ENCODE measurements around the gene OCIAD1. TPM values are rescaled to one million over a fixed set of nuclear protein-coding genes. Genes with fewer than 3 reads are reported as not detected.

The OCIAD1 gene
- polyA plus RNA-seq, 3 donors, result 112 to 145 (median 139) TPM

- no peak for DNase-seq
- no peaks in the 10 kb centered on the region for H3K36me3 Mint-ChIP-seq
- H3K4me3 Mint-ChIP-seq, result peak overlapping the region; percentile 4 to 79
- H3K36me3 ChIP-seq (replicated peaks in 1 of 2; ENCODE audit: control insufficient read depth in 1 of 2, insufficient read depth in 2 of 2, low read length in 2 of 2), result no peaks in the 10 kb centered on the region
- H3K4me3 ChIP-seq (replicated peaks in 1 of 3; ENCODE audit: low read depth in 2 of 3, low read length in 3 of 3), result peak overlapping the region in 2 of 3 experiments; percentile 34 to 60
- WGBS (ENCODE audit: insufficient coverage), result no CpG with 5 or more reads among the region's 1 CpG
- H3K27me3 ChIP-seq (ENCODE audit: control insufficient read depth in 2 of 2, insufficient read depth in 2 of 2, low read length in 2 of 2), result no peaks in the 10 kb centered on the region
- no peaks in the 10 kb centered on the region for H3K79me2 ChIP-seq (ENCODE audit: insufficient read depth, low read length)
- no peaks in the 10 kb centered on the region for H3K4me1 ChIP-seq (ENCODE audit: control insufficient read depth in 1 of 2, insufficient read depth in 2 of 2, low read length in 2 of 2)
- intact Hi-C loops (cut with micrococcal nuclease), result no loop called here
- H4K20me1 ChIP-seq (ENCODE audit: insufficient read depth, low read length), result no peaks in the 10 kb centered on the region
- peak overlapping the region; percentile 64 for H3K4me2 ChIP-seq (replicated peaks; ENCODE audit: extremely low read depth, low read length, poor library complexity, severe bottlenecking)
- H3K27ac Mint-ChIP-seq, result no peak overlapping the region
- no peaks in the 10 kb centered on the region for H3K9me3 Mint-ChIP-seq
- H3K27me3 Mint-ChIP-seq (ENCODE audit: low read depth in 3 of 3), result peaks cover 0 to 2% (median 0%) of the 10 kb centered on the region in 3 donors
- H3K9me3 ChIP-seq (replicated peaks in 1 of 2; ENCODE audit: control insufficient read depth in 1 of 2, insufficient read depth in 1 of 2, low read length in 2 of 2), result no peaks in the 10 kb centered on the region
- H2AFZ ChIP-seq (ENCODE audit: insufficient read depth, low read depth, low read length, poor library complexity, severe bottlenecking), result peak overlapping the region; percentile 69
- peaks cover 10% of the 10 kb centered on the region for H3K4me1 Mint-ChIP-seq
- TF ChIP-seq, protein P1, sequence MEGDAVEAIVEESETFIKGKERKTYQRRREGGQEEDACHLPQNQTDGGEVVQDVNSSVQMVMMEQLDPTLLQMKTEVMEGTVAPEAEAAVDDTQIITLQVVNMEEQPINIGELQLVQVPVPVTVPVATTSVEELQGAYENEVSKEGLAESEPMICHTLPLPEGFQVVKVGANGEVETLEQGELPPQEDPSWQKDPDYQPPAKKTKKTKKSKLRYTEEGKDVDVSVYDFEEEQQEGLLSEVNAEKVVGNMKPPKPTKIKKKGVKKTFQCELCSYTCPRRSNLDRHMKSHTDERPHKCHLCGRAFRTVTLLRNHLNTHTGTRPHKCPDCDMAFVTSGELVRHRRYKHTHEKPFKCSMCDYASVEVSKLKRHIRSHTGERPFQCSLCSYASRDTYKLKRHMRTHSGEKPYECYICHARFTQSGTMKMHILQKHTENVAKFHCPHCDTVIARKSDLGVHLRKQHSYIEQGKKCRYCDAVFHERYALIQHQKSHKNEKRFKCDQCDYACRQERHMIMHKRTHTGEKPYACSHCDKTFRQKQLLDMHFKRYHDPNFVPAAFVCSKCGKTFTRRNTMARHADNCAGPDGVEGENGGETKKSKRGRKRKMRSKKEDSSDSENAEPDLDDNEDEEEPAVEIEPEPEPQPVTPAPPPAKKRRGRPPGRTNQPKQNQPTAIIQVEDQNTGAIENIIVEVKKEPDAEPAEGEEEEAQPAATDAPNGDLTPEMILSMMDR (IDR thresholded peaks at IDR 0.05), result no peak
- no peak overlapping the region for H3K9ac ChIP-seq (ENCODE audit: insufficient read depth, low read length, poor library complexity, severe bottlenecking)
- no peak overlapping the region for H3K27ac ChIP-seq (ENCODE audit: low read depth in 1 of 2, low read length in 2 of 2)
Measured at GRCh38 chr4:48899432-48899749, 68.5 kb downstream of the OCIAD1 start.

- Mint-ChIP-seq H3K9me3 (no peaks in the 10 kb centered on the region), H3K27me3 (ENCODE audit: low read depth in 3 of 3) (peaks cover 0 to 2% (median 0%) of the 10 kb centered on the region in 3 donors), H3K36me3 (no peaks in the 10 kb centered on the region), H3K27ac (no peak overlapping the region), H3K4me1 (peaks cover 10% of the 10 kb centered on the region), H3K4me3 (no peak overlapping the region)
- no peaks in the 10 kb centered on the region for H3K36me3 ChIP-seq (replicated peaks in 1 of 2; ENCODE audit: control insufficient read depth in 1 of 2, insufficient read depth in 2 of 2, low read length in 2 of 2)
- no peak overlapping the region for H3K9ac ChIP-seq (ENCODE audit: insufficient read depth, low read length, poor library complexity, severe bottlenecking)
- H3K27me3 ChIP-seq (ENCODE audit: control insufficient read depth in 2 of 2, insufficient read depth in 2 of 2, low read length in 2 of 2), result no peaks in the 10 kb centered on the region
- intact Hi-C loops (cut with micrococcal nuclease), result no loop called here
- H3K4me3 ChIP-seq (replicated peaks in 1 of 3; ENCODE audit: low read depth in 2 of 3, low read length in 3 of 3), result no peak overlapping the region
- no peak overlapping the region for H3K4me2 ChIP-seq (replicated peaks; ENCODE audit: extremely low read depth, low read length, poor library complexity, severe bottlenecking)
- H3K79me2 ChIP-seq (ENCODE audit: insufficient read depth, low read length), result no peaks in the 10 kb centered on the region
- H4K20me1 ChIP-seq (ENCODE audit: insufficient read depth, low read length), result no peaks in the 10 kb centered on the region
- DNase-seq, result no peak
- peak overlapping the region; percentile 69 for H2AFZ ChIP-seq (ENCODE audit: insufficient read depth, low read depth, low read length, poor library complexity, severe bottlenecking)
- H3K9me3 ChIP-seq (replicated peaks in 1 of 2; ENCODE audit: control insufficient read depth in 1 of 2, insufficient read depth in 1 of 2, low read length in 2 of 2), result no peaks in the 10 kb centered on the region
- no peak overlapping the region for H3K27ac ChIP-seq (ENCODE audit: low read depth in 1 of 2, low read length in 2 of 2)
- no peaks in the 10 kb centered on the region for H3K4me1 ChIP-seq (ENCODE audit: control insufficient read depth in 1 of 2, insufficient read depth in 2 of 2, low read length in 2 of 2)
- TF ChIP-seq, protein P1 (IDR thresholded peaks at IDR 0.05), result no peak
- WGBS (ENCODE audit: insufficient coverage), result 72% methylated on average over 2 of the region's 4 CpGs
Measured at GRCh38 chr4:48899950-48900349, 69.1 kb downstream of the OCIAD1 start.
